SK-N-SH treated with all-trans-retinoic acid at 6 μM for 48 hours (cell line): ENCODE results near the gene COG4.

ENCODE experiments used
- ATAC-seq: fragments of 200-7000 bp; cut with Tn5 transposase; 3 replicates; pipeline ENCODE4 v1.9.1; 2020; ENCODE audit warnings: mild to moderate bottlenecking, moderate library complexity
- BACH2 ChIP-seq: fragments of 250-450 bp; sonication (Bioruptor Pico); IDR thresholded peaks from 2 replicates; pipeline ENCODE4 v1.9.0; 2021; ENCODE audit warnings: mild to moderate bottlenecking, borderline replicate concordance
- CREB5 ChIP-seq: fragments of 250-450 bp; sonication (Bioruptor Pico); IDR thresholded peaks from 2 replicates; pipeline ENCODE4 v1.5.1; 2020; ENCODE audit warnings: low read depth, mild to moderate bottlenecking, moderate library complexity
- CSDC2 ChIP-seq: fragments of 250-450 bp; sonication (Bioruptor Pico); IDR thresholded peaks from 2 replicates; pipeline ENCODE4 v1.5.0; 2020; ENCODE audit warnings: mild to moderate bottlenecking, moderate library complexity
- ESRRG ChIP-seq: fragments of 250-450 bp; sonication (Bioruptor Pico); IDR thresholded peaks from 2 replicates; pipeline ENCODE4 v1.6.1; 2021; ENCODE audit warnings: mild to moderate bottlenecking
- GLIS3 ChIP-seq: fragments of 250-450 bp; sonication (Bioruptor Pico); IDR thresholded peaks from 2 replicates; pipeline ENCODE4 v1.5.0; 2020; ENCODE audit warnings: mild to moderate bottlenecking, moderate library complexity
- ISL1 ChIP-seq: fragments of 250-450 bp; sonication (Bioruptor Pico); IDR thresholded peaks from 2 replicates; pipeline ENCODE4 v2.1.2; 2022; ENCODE audit warnings: mild to moderate bottlenecking, moderate library complexity
- OSR1 ChIP-seq: fragments of 250-450 bp; sonication (Bioruptor Pico); IDR thresholded peaks from 2 replicates; pipeline ENCODE4 v1.8.0; 2022; ENCODE audit warnings: moderate library complexity, mild to moderate bottlenecking, inconsistent platforms
- PATZ1 ChIP-seq: fragments of 250-450 bp; sonication (Bioruptor Pico); IDR thresholded peaks from 2 replicates; pipeline ENCODE4 v1.8.0; 2020; ENCODE audit warnings: mild to moderate bottlenecking, moderate library complexity, borderline replicate concordance
- POU6F1 ChIP-seq: fragments of 250-450 bp; sonication (Bioruptor Pico); IDR thresholded peaks from 2 replicates; pipeline ENCODE4 v1.8.0; 2021; ENCODE audit warnings: low read depth, mild to moderate bottlenecking, moderate library complexity, borderline replicate concordance
- PPARA ChIP-seq: fragments of 250-450 bp; sonication (Bioruptor Pico); IDR thresholded peaks from 2 replicates; pipeline ENCODE4 v1.5.0; 2020; ENCODE audit warnings: mild to moderate bottlenecking, borderline replicate concordance
- RARB ChIP-seq: fragments of 250-450 bp; sonication (Bioruptor Pico); IDR thresholded peaks from 2 replicates; pipeline ENCODE4 v1.8.0; 2021; ENCODE audit warnings: mild to moderate bottlenecking, moderate library complexity
- SNAI2 ChIP-seq: fragments of 250-450 bp; sonication (Bioruptor Pico); IDR thresholded peaks from 2 replicates; pipeline ENCODE4 v1.5.0; 2020; ENCODE audit warnings: mild to moderate bottlenecking, moderate library complexity
- TCF4 ChIP-seq: fragments of 250-450 bp; sonication (Bioruptor Pico); IDR thresholded peaks from 2 replicates; pipeline ENCODE4 v1.8.0; 2021; ENCODE audit warnings: mild to moderate bottlenecking, moderate library complexity, borderline replicate concordance
- TOX ChIP-seq: fragments of 250-450 bp; sonication (Bioruptor Pico); IDR thresholded peaks from 2 replicates; pipeline ENCODE4 v1.8.0; 2021; ENCODE audit warnings: mild to moderate bottlenecking, moderate library complexity, borderline replicate concordance
- TSHZ2 ChIP-seq: fragments of 250-450 bp; sonication (Bioruptor Pico); IDR thresholded peaks from 2 replicates; pipeline ENCODE4 v1.5.0; 2020; ENCODE audit warnings: mild to moderate bottlenecking, moderate library complexity
- ZC3H10 ChIP-seq: fragments of 250-450 bp; sonication (Bioruptor Pico); IDR thresholded peaks from 2 replicates; pipeline ENCODE4 v1.5.1; 2021; ENCODE audit warnings: mild to moderate bottlenecking, moderate library complexity
- ZFP3 ChIP-seq: fragments of 250-450 bp; sonication (Bioruptor Pico); IDR thresholded peaks from 2 replicates; pipeline ENCODE4 v1.5.0; 2020; ENCODE audit warnings: mild to moderate bottlenecking, moderate library complexity
- ZFP30 ChIP-seq: fragments of 450-650 bp; formaldehyde crosslinking; IDR thresholded peaks from 2 replicates; pipeline ENCODE4 v1.5.0; 2022; ENCODE audit warnings: mild to moderate bottlenecking, moderate library complexity
- ZNF565 ChIP-seq: fragments of 450-650 bp; formaldehyde crosslinking; conservative IDR thresholded peaks from 2 replicates; pipeline ENCODE4 v1.5.0; 2020; ENCODE audit warnings: low read depth, mild to moderate bottlenecking, moderate library complexity
- ZNF70 ChIP-seq: fragments of 450-650 bp; formaldehyde crosslinking; IDR thresholded peaks from 2 replicates; pipeline ENCODE4 v1.5.0; 2020; ENCODE audit warnings: mild to moderate bottlenecking, moderate library complexity
- ZNF8 ChIP-seq: fragments of 450-650 bp; formaldehyde crosslinking; IDR thresholded peaks from 2 replicates; pipeline ENCODE4 v1.5.0; 2020; ENCODE audit warnings: mild to moderate bottlenecking, moderate library complexity

The COG4 gene

GRCh38 chr16:70495425-70496182 is 27.8 kb downstream of the COG4 start:
- no peak for ATAC-seq
- TF ChIP-seq PPARA (CRISPR knock-in tag) = no peak
- no peak for TF ChIP-seq GLIS3 (CRISPR knock-in tag)
- TF ChIP-seq OSR1 (CRISPR knock-in tag) = no peak
- TF ChIP-seq ZNF8 (CRISPR knock-in tag) = no peak
- TF ChIP-seq TCF4 (CRISPR knock-in tag) = no peak
- TF ChIP-seq ZNF565 = no peak
- no peak for TF ChIP-seq PATZ1
- no peak for TF ChIP-seq BACH2 (CRISPR knock-in tag)
- TF ChIP-seq POU6F1 (CRISPR knock-in tag) = no peak
- TF ChIP-seq ZFP30 = no peak
- TF ChIP-seq SNAI2 (CRISPR knock-in tag) = no peak
- TF ChIP-seq RARB (CRISPR knock-in tag) = no peak
- no peak for TF ChIP-seq ZNF70 (CRISPR knock-in tag)
- no peak for TF ChIP-seq TOX (CRISPR knock-in tag)
- TF ChIP-seq ESRRG (CRISPR knock-in tag) = no peak
- no peak for TF ChIP-seq CSDC2 (CRISPR knock-in tag)
- no peak for TF ChIP-seq CREB5 (CRISPR knock-in tag)
- no peak for TF ChIP-seq ISL1 (CRISPR knock-in tag)
- TF ChIP-seq ZC3H10 = no peak
- TF ChIP-seq, all 23 proteins: peak for 0

- no peak for ATAC-seq
- no peak for TF ChIP-seq GLIS3 (CRISPR knock-in tag)
- no peak for TF ChIP-seq SNAI2 (CRISPR knock-in tag)
- TF ChIP-seq ZNF565 = no peak
- TF ChIP-seq ZFP3 = no peak
- no peak for TF ChIP-seq TCF4 (CRISPR knock-in tag)
- no peak for TF ChIP-seq POU6F1 (CRISPR knock-in tag)
- no peak for TF ChIP-seq ZC3H10
- TF ChIP-seq ZNF8 (CRISPR knock-in tag) = no peak
- TF ChIP-seq ZNF70 (CRISPR knock-in tag) = no peak
- no peak for TF ChIP-seq PATZ1
- no peak for TF ChIP-seq RARB (CRISPR knock-in tag)
- TF ChIP-seq OSR1 (CRISPR knock-in tag) = no peak
- TF ChIP-seq TSHZ2 (CRISPR knock-in tag) = no peak
Observed at GRCh38 chr16:70494777-70495176, 28.6 kb downstream of the COG4 start.
